HepG2 (cell line): ENCODE results near the gene FAM156A. TPM values are rescaled to one million over a fixed set of nuclear protein-coding genes. Genes with fewer than 3 reads are reported as not detected.
A peak's percentile ranks its signal among the peaks of the same experiment; 100 is the strongest.
"Not testable (repeated sequence)": the region's sequence is repeated elsewhere in the genome, so short reads cannot be mapped to it uniquely, and the experiment has no call there.

Experiments used
- ATAC-seq: fragments of 200-7000 bp; cut with Tn5 transposase; 3 replicates; pipeline ENCODE4 v1.9.1; 2020; ENCODE audit warnings: mild to moderate bottlenecking, moderate library complexity
- BruUV-seq: library from RNA; stranded (reverse); fragments of 400-500 nt; replicated peaks from 2 replicates; lab custom pipeline; 2021; lab: Mats Ljungman, UMichigan
- CTCF ChIA-PET: fragments of 300-600 bp; formaldehyde crosslinking; extraction: SDS; loops from one replicate; lab custom pipeline; 2021; ENCODE audit warnings: low total read pairs, inconsistent platforms, low intra/inter-chr PET ratio; lab: Yijun Ruan, JAX
- POLR2A ChIA-PET: fragments of 350-600 bp; sonication (Branson Sonifier 250); formaldehyde crosslinking; loops from one replicate; lab custom pipeline; 2020; ENCODE audit warnings: antibody characterized with exemption, inconsistent platforms; lab: Yijun Ruan, JAX
- DNase-seq: peaks from one replicate; pipeline ENCODE4 v3.0.0-alpha.2; 2015; ENCODE audit warnings: low spot score
- FAIRE-seq: peaks from 3 replicates; lab custom pipeline; 2011; peaks lifted over from hg19 to GRCh38; lab: Jason Lieb, UNC
- H2AFZ ChIP-seq: one replicate; pipeline ENCODE4 v1.6.1; 2011; ENCODE audit warnings: low read length, inconsistent platforms
- H3K27ac ChIP-seq: fragments of 300-600 bp; 3 replicates; pipeline ENCODE4 v1.8.0; 2011; ENCODE audit warnings: mixed run types, mild to moderate bottlenecking, mixed read lengths, low read length, inconsistent platforms; ENCODE audit not compliant: insufficient read depth; ENCODE audit errors: extremely low read length
- H3K27me3 ChIP-seq, 2 experiments: fragments of 200-600 bp in 1 of 2; 2 replicates in 1 of 2; 3 replicates in 1 of 2; pipeline versions ENCODE4 v1.6.0 to v1.8.0; 2011; ENCODE audit warnings: low read length in 2 of 2, mild to moderate bottlenecking in 2 of 2, moderate library complexity in 2 of 2, inconsistent platforms in 1 of 2; ENCODE audit not compliant: insufficient read depth in 2 of 2, control insufficient read depth in 1 of 2
- H3K36me3 ChIP-seq, 2 experiments: fragments of 200-600 bp in 1 of 2; replicated peaks in 1 of 2; 2 replicates in 1 of 2; 3 replicates in 1 of 2; pipeline versions ENCODE4 v1.5.1 to v1.8.0; 2011; ENCODE audit warnings: low read length in 2 of 2, inconsistent platforms in 1 of 2; ENCODE audit not compliant: insufficient read depth in 2 of 2, control insufficient read depth in 1 of 2
- H3K4me1 ChIP-seq: 2 replicates; pipeline ENCODE4 v1.5.1; 2012; ENCODE audit warnings: low read length, inconsistent platforms; ENCODE audit not compliant: insufficient read depth
- H3K4me2 ChIP-seq: 2 replicates; pipeline ENCODE4 v1.6.0; 2011; ENCODE audit warnings: low read depth, low read length, inconsistent platforms
- H3K4me3 ChIP-seq, 3 experiments: fragments of 200-600 bp in 1 of 3; sonication (generic), shearing (Covaris generic) in 1 of 3; replicated peaks in 1 of 3; 2 replicates each; pipeline ENCODE4 v1.5.1; 2011 to 2016; ENCODE audit warnings: low read length in 3 of 3, inconsistent platforms in 2 of 3, low read depth in 2 of 3, mild to moderate bottlenecking in 2 of 3, control low read depth in 1 of 3, mixed read lengths in 1 of 3; ENCODE audit not compliant: insufficient read depth in 1 of 3
- H3K79me2 ChIP-seq: one replicate; pipeline ENCODE4 v1.6.1; 2011; ENCODE audit warnings: low read length, inconsistent platforms; ENCODE audit not compliant: insufficient read depth
- H3K9ac ChIP-seq: 2 replicates; pipeline ENCODE4 v1.6.0; 2011; ENCODE audit warnings: mild to moderate bottlenecking, low read depth, low read length, inconsistent platforms; ENCODE audit not compliant: insufficient read depth
- H3K9me3 ChIP-seq: 2 replicates; pipeline ENCODE4 v1.5.1; 2012; ENCODE audit warnings: mild to moderate bottlenecking, low read length
- H4K20me1 ChIP-seq: 2 replicates; pipeline ENCODE4 v1.6.0; 2011; ENCODE audit warnings: inconsistent platforms, mild to moderate bottlenecking, low read length, moderate library complexity; ENCODE audit not compliant: insufficient read depth
- GABPA ChIP-seq, 2 experiments: IDR thresholded peaks; 2 replicates each; pipeline ENCODE4 v1.6.1; 2011 to 2016; ENCODE audit warnings: low read depth in 2 of 2, low read length in 1 of 2, missing biosample characterization in 1 of 2, missing genetic modification characterization in 1 of 2
- IRX3 ChIP-seq: sonication (generic); formaldehyde crosslinking; IDR thresholded peaks from 2 replicates; pipeline ENCODE4 v1.8.1; 2023; ENCODE audit warnings: mild to moderate bottlenecking, low read depth, missing genetic modification reagents, borderline replicate concordance
- KLF6 ChIP-seq: IDR thresholded peaks from 2 replicates; pipeline ENCODE4 v1.8.0; 2016; ENCODE audit warnings: missing biosample characterization, missing genetic modification reagents
- MXD3 ChIP-seq: IDR thresholded peaks from 2 replicates; pipeline ENCODE4 v1.6.1; 2016; ENCODE audit warnings: mild to moderate bottlenecking, missing biosample characterization, missing genetic modification reagents
- NFKBIZ ChIP-seq: IDR thresholded peaks from 2 replicates; pipeline ENCODE4 v1.6.1; 2018; ENCODE audit warnings: missing genetic modification reagents, missing compliant biosample characterization
- RAD21 ChIP-seq: fragments of 450-650 bp; formaldehyde crosslinking; IDR thresholded peaks from 2 replicates; pipeline ENCODE4 v1.5.0; 2020; ENCODE audit warnings: mild to moderate bottlenecking
- ZEB1 ChIP-seq: IDR thresholded peaks from 2 replicates; pipeline ENCODE4 v1.6.1; 2012; ENCODE audit warnings: mild to moderate bottlenecking, low read depth, inconsistent platforms; ENCODE audit not compliant: insufficient replicate concordance
- ZNF224 ChIP-seq: sonication (generic); formaldehyde crosslinking; IDR thresholded peaks from 2 replicates; pipeline ENCODE4 v1.5.0; 2020; ENCODE audit warnings: mild to moderate bottlenecking, missing genetic modification reagents
- ZNF574 ChIP-seq: sonication (generic); formaldehyde crosslinking; IDR thresholded peaks from 2 replicates; pipeline ENCODE4 v1.4.0; 2020; ENCODE audit warnings: missing genetic modification reagents
- ZNF670 ChIP-seq: sonication (generic); formaldehyde crosslinking; IDR thresholded peaks from 2 replicates; pipeline ENCODE4 v1.8.0; 2022; ENCODE audit warnings: mild to moderate bottlenecking, missing genetic modification reagents, borderline replicate concordance
- ZNF687 ChIP-seq: sonication (generic); formaldehyde crosslinking; IDR thresholded peaks from 2 replicates; pipeline ENCODE4 v1.5.1; 2020; ENCODE audit warnings: mild to moderate bottlenecking, missing genetic modification reagents, moderate library complexity
- WGBS: methylation state at CpG from one replicate; pipeline ENCODE4 v1.1.6; 2017; ENCODE audit warnings: low lambda C conversion rate; 5-methylcytosine and 5-hydroxymethylcytosine counted together
- in situ Hi-C: cut with HindIII; loops from 2 replicates; pipeline ENCODE4 v1.10.0; 2017; ENCODE audit warnings: low pct_unique_long_range_greater_than_20kb; ENCODE audit not compliant: extremely low pct_ligation_motif_present
- intact Hi-C: fragments of 100-400 bp; cut with micrococcal nuclease; formaldehyde crosslinking; loops from one replicate; pipeline ENCODE4 v1.10.0; 2022; ENCODE audit not compliant: unreplicated experiment
- polyA plus RNA-seq, 8 experiments: library from polyadenylated mRNA; depleted of rRNA in 3 of 8; stranded (reverse) in 7 of 8; unstranded in 1 of 8; fragments of >200 nt; fragmentation: Illumina TruSeq in 4 of 8; extraction: Trizol in 4 of 8; gene quantifications; 2 replicates each; pipeline versions ENCODE4 v1.2.1 to v1.2.3, GENCODE V29; 2011 to 2016; ENCODE audit warnings: low read depth in 4 of 8, missing spikeins in 1 of 8, mixed read lengths in 1 of 8; ENCODE audit not compliant: insufficient read depth in 1 of 8
- total RNA-seq, 5 experiments: library from RNA; depleted of rRNA; stranded (reverse); fragments of >200 nt; fragmentation: Illumina TruSeq; extraction: Trizol; gene quantifications; 2 replicates each; pipeline ENCODE4 v1.2.3, GENCODE V29; 2016; ENCODE audit warnings: low read depth in 1 of 5

FAM156A gene
- total and polyA plus RNA-seq, 2 of the 13 experiments (the other 11 are each of a cell fraction or from before 2014, with no cell fraction given), result 15.4 to 53.8 TPM

GRCh38 chrX:52990011-52990631 is 31.8 kb upstream of the FAM156A start (continued):
- TF ChIP-seq ZNF574, result peak; percentile 36; the same call in 1 of the 2 replicates
- peak; percentile 28; the same call in 1 of the 2 replicates for TF ChIP-seq RAD21 (CRISPR knock-in tag)
- TF ChIP-seq GABPA (IDR thresholded peaks at IDR 0.05; ENCODE audit: low read depth, low read length), result not testable (repeated sequence)
- peak; percentile 31; the same call in 1 of the 2 replicates for TF ChIP-seq GABPA (CRISPR knock-in tag; IDR thresholded peaks at IDR 0.05; ENCODE audit: low read depth)

GRCh38 chrX:52988985-52989917 is 30.9 kb upstream of the FAM156A start:
- Histone ChIP-seq H3K27ac (no peak overlapping the region), H3K36me3 (no peaks in the 10 kb centered on the region), H3K9me3 (no peaks in the 10 kb centered on the region), H3K27me3 (no peaks in the 10 kb centered on the region; a peak in 1 of 5 replicates), H3K79me2 (peaks cover 30% of the 10 kb centered on the region), H3K4me2 (peak overlapping the region; percentile 42), H3K9ac (no peak overlapping the region), H2AFZ (no peak overlapping the region), H3K4me3 (no peak overlapping the region; a peak in 1 of 6 replicates), H4K20me1 (no peaks in the 10 kb centered on the region), H3K4me1 (peaks cover 33% of the 10 kb centered on the region)
- BruUV-seq, result no TSS peak
- in situ Hi-C loops, result no loop called here
- FAIRE-seq (no peak), DNase-seq (no peak), ATAC-seq (peak; percentile 60)
- ChIA-PET CTCF (no interaction called here), POLR2A (interaction anchor here (1.5 kb wide), 1 partner anchor 8 kb away, joined by 6 read pairs; no protein-coding TSS in a partner anchor)
- TF ChIP-seq ZNF687 (CRISPR knock-in tag) (peak; percentile 45; the same call in 1 of the 2 replicates), KLF6 (CRISPR knock-in tag) (no peak), ZEB1 (no peak), NFKBIZ (CRISPR knock-in tag) (no peak), MXD3 (CRISPR knock-in tag) (no peak), ZNF224 (CRISPR knock-in tag) (no peak), ZNF670 (CRISPR knock-in tag) (no peak), IRX3 (CRISPR knock-in tag) (no peak)
- WGBS, result 95% methylated on average over 3 of the region's 14 CpGs
- intact Hi-C loops, result no loop called here
